Inflammatory macrophage treated with lipopolysaccharide for 4 hours (primary cell): ENCODE results near the gene PLAAT3.
"Not testable (repeated sequence)": the region's sequence is repeated elsewhere in the genome, so short reads cannot be mapped to it uniquely, and the experiment has no call there.

Source experiments
- DNase-seq: peaks from one replicate; pipeline ENCODE4 v3.0.0-alpha.2; 2020

Gene PLAAT3

GRCh38 chr11:63614136-63614671, at the start of gene PLAAT3:
Gene PLAAT3, minus strand, starts transcription at chr11:63614433. Its CDS starts 419 bp downstream, at chr11:63614014.
- DNase-seq: peak; percentile 23

DNA sequence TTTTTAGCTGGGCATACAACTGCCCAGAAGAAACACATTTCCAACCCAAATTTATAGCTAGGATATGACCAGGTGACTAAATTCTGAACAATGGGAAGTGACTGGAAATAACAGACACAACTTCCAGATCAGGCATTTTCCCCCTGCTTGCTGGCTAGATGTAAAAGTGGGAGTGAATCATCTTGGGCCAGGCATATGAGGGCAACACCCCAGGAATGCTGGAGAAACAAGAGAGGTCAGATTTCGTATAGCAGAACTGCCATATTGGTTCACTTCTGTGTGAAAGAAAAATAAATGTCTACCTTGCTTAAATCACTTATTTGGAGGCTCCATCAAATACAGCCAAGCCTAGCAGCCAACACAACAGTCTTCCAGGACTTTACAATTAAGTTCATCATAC, 49.6 kb upstream of the PLAAT3 start:
- DNase-seq: no peak

DNA sequence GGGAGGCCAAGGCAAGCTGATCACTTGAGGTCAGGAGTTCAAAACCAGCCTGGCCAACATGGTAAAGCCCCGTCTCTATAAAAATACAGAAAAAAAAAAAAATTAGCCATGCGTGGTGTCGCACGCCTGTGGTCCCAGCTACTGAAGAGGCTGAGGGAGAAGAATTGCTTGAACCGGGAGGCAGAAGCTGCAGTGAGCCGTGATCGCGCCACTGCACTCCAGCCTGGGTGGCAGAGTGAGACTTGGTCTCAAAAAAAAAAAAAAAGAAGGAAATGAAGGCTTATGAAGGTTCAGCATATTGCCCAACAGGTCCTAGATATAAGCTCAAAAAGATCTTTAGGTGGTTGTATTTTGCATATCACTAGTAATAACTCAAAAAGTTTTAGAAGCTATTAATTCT, 46.7 kb upstream of the PLAAT3 start:
- no peak for DNase-seq

GRCh38 chr11:63652671-63653070, 38.4 kb upstream of the PLAAT3 start:
- no peak for DNase-seq

DNA sequence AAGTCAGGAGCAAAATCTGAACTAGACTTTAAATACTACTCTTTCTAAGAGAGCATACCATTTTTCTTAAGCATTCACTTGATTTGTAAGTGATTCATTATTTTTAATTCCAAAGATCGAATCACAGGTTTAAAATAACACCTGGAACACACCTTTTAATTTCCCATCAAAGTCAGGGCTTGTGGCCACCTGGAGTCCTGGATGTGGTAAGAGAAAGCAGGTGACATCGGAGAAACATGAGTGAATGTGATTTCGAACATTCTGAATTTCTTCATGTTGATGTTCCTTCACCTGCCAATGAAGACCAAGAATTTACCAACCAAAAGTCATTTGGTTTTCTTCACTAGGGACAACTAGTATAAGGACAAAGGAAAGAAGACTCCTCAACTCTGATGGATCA, 29.0 kb upstream of the PLAAT3 start:
- no peak for DNase-seq

DNA sequence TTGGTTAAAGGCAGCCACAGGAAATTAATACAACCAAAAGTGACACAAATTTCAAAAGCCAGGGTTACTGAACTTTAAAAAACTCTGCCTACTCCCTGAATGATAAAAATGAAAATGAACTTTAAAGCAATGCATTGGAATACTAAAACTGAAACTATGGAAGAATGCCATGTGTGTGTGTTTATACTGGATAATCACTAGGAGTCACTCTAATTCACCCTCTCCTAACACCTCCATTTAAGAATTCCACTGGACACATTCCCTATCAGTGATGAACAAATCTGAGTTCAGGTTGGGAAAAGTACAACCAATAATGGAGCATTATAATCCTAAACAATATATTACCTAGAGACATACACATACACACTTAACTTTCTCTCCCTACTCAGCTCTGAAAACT, 27.5 kb upstream of the PLAAT3 start:
- no peak for DNase-seq

- DNase-seq: peak; percentile 29
Observed at GRCh38 chr11:63639199-63639832, 25.1 kb upstream of the PLAAT3 start.

DNA sequence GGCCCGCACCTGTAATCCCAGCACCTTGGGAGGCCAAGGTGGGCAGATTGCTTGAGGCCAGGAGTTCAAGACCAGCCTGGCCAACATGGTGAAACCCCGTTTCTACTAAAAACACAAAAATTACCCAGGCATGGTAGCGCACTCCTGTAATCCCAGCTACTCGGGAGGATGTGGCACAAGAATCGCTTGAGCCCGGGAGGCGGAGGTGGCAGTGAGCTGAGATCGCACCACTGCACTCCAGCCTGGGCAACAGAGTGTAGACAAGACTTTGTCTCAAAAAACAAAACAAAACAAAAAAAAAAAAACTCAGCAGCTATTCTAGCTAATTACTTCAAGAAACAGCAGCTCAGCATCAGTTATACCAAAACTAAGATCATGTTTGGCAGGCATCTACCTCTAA, 24.2 kb upstream of the PLAAT3 start:
- not testable (repeated sequence) for DNase-seq

- peak; percentile 61 for DNase-seq
Observed at GRCh38 chr11:63635762-63636465, 21.7 kb upstream of the PLAAT3 start.

DNA sequence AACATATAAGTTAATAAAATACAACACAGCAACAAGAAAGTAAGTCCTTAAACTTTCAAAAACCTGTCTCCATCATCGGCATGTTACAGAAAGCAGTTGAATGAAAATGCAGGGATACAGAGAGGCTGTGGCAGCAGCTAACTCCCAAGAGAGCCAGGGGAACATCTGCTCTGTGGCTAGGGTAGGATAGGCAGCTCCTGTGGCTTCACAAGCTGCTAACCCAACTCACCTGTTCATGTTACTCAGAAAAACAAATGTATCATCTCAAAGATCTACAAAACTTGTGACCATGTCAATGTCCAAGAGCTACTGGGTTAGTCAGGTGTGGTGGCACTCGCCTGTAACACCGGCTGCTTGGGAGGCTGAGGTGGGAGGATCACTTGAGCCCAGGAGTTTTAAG, 15.2 kb upstream of the PLAAT3 start:
- DNase-seq: no peak

DNA sequence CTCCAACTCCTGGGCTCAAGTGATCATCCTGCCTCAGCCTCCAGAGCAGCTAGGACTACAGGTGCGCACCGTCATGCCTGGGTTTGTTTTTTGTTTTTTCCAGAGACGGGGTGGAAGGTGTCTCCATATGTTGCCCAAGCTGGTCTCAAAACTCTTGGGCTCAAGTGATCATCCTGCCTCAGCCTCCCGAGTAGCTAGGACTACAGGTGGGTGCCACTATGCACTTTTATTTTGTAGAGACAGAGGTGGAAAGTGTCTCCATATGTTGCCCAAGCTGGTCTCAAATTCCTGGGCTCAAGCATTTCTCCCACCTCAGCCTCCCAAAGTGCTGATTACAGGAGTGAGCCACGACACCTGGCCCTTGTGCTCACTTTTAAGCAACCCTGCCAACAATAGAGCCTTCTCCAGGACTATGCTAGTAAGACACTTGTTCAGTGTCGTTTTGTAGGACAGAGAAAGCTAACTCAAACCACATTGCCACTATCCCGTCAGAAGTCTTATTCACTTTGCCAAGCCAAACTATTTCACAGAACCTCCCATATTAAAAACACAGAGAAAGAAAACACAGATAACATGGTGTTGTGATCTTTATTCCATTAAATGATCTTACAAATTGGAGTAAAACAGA, 9.4 kb upstream of the PLAAT3 start:
- DNase-seq: no peak

GRCh38 chr11:63622323-63622722, 8.1 kb upstream of the PLAAT3 start:
- DNase-seq: no peak

GRCh38 chr11:63621071-63621470, 6.8 kb upstream of the PLAAT3 start:
- DNase-seq: peak; percentile 95

DNA sequence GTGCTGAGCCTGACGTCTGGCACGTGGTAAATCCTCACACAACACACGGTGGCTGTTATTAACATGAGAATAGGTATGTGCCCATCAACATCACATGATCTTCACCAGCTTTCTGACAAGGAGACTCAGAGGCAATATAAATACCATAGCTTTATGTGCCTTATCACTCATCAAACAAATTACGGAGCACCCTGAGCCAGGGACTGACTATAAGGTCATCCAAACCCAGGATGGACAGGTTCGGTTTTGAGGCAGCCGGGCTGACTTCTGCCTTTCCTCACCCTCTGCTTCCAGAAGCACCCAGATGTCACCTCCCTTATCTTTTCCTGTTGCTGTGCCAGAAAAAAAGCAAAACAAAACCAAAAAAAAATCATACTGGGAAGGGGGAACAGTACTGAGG, 5.7 kb upstream of the PLAAT3 start:
- DNase-seq: no peak

GRCh38 chr11:63617686-63618085, 3.5 kb upstream of the PLAAT3 start:
- DNase-seq: not testable (repeated sequence)

DNA sequence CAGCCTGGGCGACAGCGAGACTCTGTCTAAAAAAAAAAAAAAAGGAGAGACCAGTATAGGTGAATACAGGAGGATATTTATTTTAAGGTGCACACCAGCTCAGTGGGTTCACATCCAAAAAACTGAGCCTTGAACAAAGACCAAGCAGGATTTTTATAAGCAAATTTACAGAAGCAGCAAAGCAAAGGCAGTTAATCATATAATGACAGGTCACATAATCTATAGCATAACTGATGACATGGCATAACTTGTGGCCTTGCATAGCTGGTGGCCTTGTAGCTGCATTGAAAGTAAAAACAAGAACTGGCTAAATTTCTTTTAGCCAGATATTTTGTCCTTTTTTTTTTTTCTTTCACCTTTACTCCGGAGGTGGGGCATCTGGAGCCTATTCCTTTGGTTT, 2.7 kb upstream of the PLAAT3 start:
- no peak for DNase-seq

DNA sequence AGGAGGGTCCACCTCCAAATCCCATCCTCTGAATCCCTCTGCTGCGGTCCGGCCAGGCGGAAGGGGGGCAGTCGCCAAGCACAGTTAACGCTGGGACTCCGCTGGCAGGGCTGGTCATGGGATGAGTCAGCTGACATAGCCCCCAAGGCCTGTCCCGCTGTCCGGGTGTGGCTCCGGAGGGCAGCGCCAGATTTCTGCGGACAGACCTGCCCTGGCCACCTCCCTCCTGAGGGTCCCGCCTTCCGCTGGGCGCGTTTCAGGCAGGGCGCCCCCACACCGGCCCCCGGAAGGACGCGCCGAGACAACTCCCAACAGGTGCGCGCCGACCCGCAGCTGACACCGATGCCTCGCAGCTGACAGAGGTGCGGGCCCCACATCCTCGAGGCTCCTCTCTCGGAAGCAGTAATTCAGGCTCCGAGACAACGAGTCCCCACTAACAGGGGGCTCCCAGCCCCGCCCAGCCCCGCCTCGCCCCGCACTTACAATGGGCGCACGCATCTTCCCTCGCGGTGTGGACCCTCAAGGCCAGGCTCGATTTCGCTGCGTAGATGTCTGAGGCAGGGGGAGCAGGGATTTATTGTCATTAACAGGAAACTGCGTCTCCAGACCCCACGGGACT, 607 bp downstream of the PLAAT3 start:
- no peak for DNase-seq

DNA sequence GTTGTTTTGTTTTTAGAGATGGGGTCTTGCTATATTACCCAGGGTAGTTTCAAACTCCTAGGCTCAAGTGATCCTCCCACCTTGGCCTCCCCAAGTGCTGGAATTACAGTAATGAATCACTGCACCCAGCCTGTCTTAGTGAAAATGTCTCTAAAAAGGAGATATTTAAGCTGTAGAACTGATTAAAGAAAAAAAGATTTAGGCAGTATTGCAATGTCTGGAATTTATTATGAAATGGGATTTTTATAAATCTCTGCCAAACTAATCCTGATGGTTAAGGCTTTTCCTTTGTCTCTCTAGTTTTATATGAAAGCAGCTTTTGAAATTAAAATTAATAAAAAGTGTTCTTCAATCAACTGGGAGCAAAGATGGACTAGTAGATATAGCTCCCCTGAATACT, 2.1 kb downstream of the PLAAT3 start:
- DNase-seq: no peak

DNA sequence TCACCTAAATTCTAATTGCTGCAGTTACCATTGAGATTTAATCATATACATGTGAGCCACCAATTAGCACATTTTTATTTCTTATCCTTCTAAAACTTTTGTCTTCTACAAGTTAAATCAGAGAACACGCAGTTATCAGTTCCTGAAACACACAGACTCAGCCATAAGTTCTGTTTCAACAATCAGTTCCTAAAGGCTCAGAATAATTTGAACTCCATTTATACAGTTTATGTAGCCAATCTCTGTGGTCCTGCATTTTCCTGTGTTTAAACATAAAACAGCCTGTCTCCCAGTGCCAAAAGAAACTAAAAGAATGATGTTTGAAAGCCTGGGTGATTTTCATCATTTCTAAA, 2.9 kb downstream of the PLAAT3 start:
- no peak for DNase-seq

- peak; percentile 75 for DNase-seq
Observed at GRCh38 chr11:63610604-63611394, 3.4 kb downstream of the PLAAT3 start.

- no peak for DNase-seq
Observed at GRCh38 chr11:63609971-63610580, 4.2 kb downstream of the PLAAT3 start.

GRCh38 chr11:63609536-63609935, 4.7 kb downstream of the PLAAT3 start:
- DNase-seq: no peak
